Left lung (tissue), 10 donors: ENCODE data around the gene DEGS2. TPM values are rescaled to one million over a fixed set of nuclear protein-coding genes. Genes with fewer than 3 reads are reported as not detected.

Experiments
- ATAC-seq: fragments of 200-7000 bp; cut with Tn5 transposase; one replicate; pipeline ENCODE4 v1.9.1; 2020; ENCODE audit warnings: moderate library complexity
- DNase-seq, 4 donors: peaks; one replicate each; pipeline ENCODE4 v3.0.0-alpha.2; 2013 to 2020
- H3K27ac ChIP-seq, 2 donors: fragments of 200-600 bp; sonication (generic) in 1 of 2; one replicate each; pipeline versions ENCODE4 v1.5.0 to v1.8.0; 2020 to 2021
- H3K27me3 ChIP-seq, 2 donors: fragments of 200-600 bp; sonication (generic) in 1 of 2; one replicate each; pipeline versions ENCODE4 v1.5.0 to v1.8.0; 2020 to 2021
- H3K36me3 ChIP-seq, 2 donors: fragments of 200-600 bp; sonication (generic) in 1 of 2; one replicate each; pipeline versions ENCODE4 v1.5.0 to v1.8.0; 2020 to 2021
- H3K4me1 ChIP-seq, 2 donors: fragments of 200-600 bp; one replicate each; pipeline ENCODE4 v1.8.0; 2021
- H3K4me3 ChIP-seq, 2 donors: fragments of 200-600 bp; sonication (generic) in 1 of 2; one replicate each; pipeline versions ENCODE4 v1.5.0 to v1.8.0; 2020 to 2021; ENCODE audit warnings: mild to moderate bottlenecking in 1 of 2
- H3K9me3 ChIP-seq, 2 donors: fragments of 200-600 bp; sonication (generic) in 1 of 2; one replicate each; pipeline versions ENCODE4 v1.5.0 to v1.8.0; 2020 to 2021
- CTCF ChIP-seq, 2 donors: fragments of 200-600 bp; sonication (generic) in 1 of 2; IDR thresholded peaks; one replicate each; pipeline versions ENCODE4 v1.5.0 to v1.8.0; 2021; ENCODE audit warnings: antibody characterized with exemption in 2 of 2
- intact Hi-C, 2 donors: fragments of 100-400 bp; cut with DNase I; formaldehyde crosslinking; loops; one replicate each; pipeline versions ENCODE4 v1.11.2 to v1.14.2; 2022
- polyA plus RNA-seq, 6 donors: library from polyadenylated mRNA; unstranded; fragments of 120-200 nt; gene quantifications; one replicate each; pipeline ENCODE4 v1.2.1, GENCODE V29; 2013; ENCODE audit not compliant: insufficient read length in 6 of 6
- total RNA-seq, 2 donors: library from RNA; stranded (reverse); fragmentation: NEBNext Ultra II Directional; extraction: Animal tissue kit (Norgen Biotek cat#: 25700); gene quantifications; one replicate each; pipeline ENCODE4 v1.2.1, GENCODE V29; 2021
- donor health status: DM: no; HTN: yes; CAD: no.
- donor health status: DM: no; HTN: no; CAD: no.

DEGS2 gene
- total and polyA plus RNA-seq, 8 donors = 2.0 to 8.3 (median 5.6) TPM

GRCh38 chr14:100193417-100194357 lies 34.2 kb upstream of the DEGS2 start:
- DNase-seq = no peak
- intact Hi-C loops = no loop called here
- no peak for ATAC-seq

GRCh38 chr14:100192672-100193416 lies 33.4 kb upstream of the DEGS2 start:
- Histone ChIP-seq H3K27ac (peak overlapping the region; percentile 85 to 90), H3K4me1 (peaks cover 6 to 20% of the 10 kb centered on the region in 2 donors), H3K4me3 (peak overlapping the region; percentile 23 to 45), H3K27me3 (no peaks in the 10 kb centered on the region), H3K36me3 (no peaks in the 10 kb centered on the region), H3K9me3 (no peaks in the 10 kb centered on the region)
- peak; percentile 99 for ATAC-seq
- intact Hi-C loops = no loop called here
- TF ChIP-seq CTCF (IDR thresholded peaks at IDR 0.05) = peak; percentile 62 to 99
- DNase-seq = peak; percentile 96 to 100 (median 99)

More at GRCh38 chr14:100193417-100194357, 34.2 kb upstream of the DEGS2 start:
- TF ChIP-seq CTCF (IDR thresholded peaks at IDR 0.05) = no peak
- Histone ChIP-seq H3K4me3 (peak overlapping the region; percentile 23 to 45), H3K27me3 (no peaks in the 10 kb centered on the region), H3K36me3 (no peaks in the 10 kb centered on the region), H3K4me1 (peaks cover 6 to 20% of the 10 kb centered on the region in 2 donors), H3K9me3 (no peaks in the 10 kb centered on the region), H3K27ac (peak overlapping the region; percentile 72 to 90)

DNA sequence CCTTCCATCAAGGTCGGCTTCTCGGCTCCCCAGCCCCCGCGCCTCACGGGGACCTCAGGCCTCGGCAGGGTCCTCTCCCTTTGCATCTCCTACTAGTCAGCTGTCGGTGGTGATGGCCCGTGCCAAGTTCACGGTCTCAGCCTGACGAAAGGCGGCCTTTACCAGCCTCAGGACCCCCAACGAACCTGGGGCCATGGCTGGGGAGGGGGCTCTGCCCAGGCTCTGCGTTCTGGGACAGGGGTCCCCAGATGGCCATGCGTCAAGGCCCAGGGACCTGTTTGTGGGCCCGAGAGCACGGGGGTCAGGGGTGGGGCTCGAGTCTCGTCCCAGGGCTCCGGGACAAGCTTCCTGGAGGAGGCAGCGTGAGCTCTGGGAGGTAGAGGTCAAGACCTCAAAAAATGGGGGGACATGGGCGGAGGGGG lies 32.8 kb upstream of the DEGS2 start:
- Histone ChIP-seq H3K36me3 (no peaks in the 10 kb centered on the region), H3K27me3 (no peaks in the 10 kb centered on the region), H3K4me1 (peaks cover 6 to 20% of the 10 kb centered on the region in 2 donors), H3K4me3 (peak overlapping the region; percentile 16 to 45), H3K27ac (peak overlapping the region; percentile 85 to 90), H3K9me3 (no peaks in the 10 kb centered on the region)
- intact Hi-C loops = no loop called here
- no peak for TF ChIP-seq CTCF (IDR thresholded peaks at IDR 0.05)
- ATAC-seq (no peak), DNase-seq (no peak)

DNA sequence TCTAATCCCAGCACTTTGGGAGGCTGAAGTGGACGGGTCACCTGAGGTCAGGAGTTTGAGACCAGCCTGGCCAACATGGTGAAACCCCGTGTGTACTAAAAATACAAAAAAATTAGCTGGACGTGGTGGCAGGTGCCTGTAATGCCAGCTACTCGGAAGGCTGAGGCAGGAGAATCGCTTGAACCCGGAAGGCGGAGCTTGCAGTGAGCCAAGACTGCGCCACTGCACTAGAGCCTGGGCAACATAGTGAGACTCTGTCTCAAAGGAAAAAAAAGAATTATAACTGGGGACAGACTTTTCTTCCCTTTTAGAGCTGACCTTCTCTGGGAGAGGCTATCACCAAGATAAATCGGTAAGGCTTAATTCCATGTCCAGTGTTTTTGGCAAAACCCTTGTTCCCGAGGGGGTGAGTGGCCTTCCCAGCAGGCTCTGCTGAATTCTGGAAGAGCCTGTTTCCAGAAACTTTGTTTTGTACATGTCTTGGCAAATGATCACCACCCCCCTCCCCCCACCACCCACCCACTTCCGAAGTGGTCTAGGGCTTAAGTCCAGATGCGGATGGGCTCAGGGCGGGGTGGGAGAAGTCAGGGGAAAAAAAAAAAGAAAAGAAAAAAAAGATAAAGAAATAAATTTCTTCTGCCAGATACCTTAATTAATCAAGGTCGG lies 32.3 kb upstream of the DEGS2 start:
- Histone ChIP-seq H3K27ac (peak overlapping the region; percentile 85 to 90), H3K4me1 (peaks cover 6 to 20% of the 10 kb centered on the region in 2 donors), H3K27me3 (no peaks in the 10 kb centered on the region), H3K4me3 (peak overlapping the region in 1 of 2 donors; percentile 45), H3K9me3 (no peaks in the 10 kb centered on the region), H3K36me3 (no peaks in the 10 kb centered on the region)
- peak in 1 of 4 donors; percentile 18 for DNase-seq
- intact Hi-C loops = no loop called here
- TF ChIP-seq CTCF (IDR thresholded peaks at IDR 0.05) = no peak
- no peak for ATAC-seq
